GM19397 (cell line): ENCODE data around the gene SLC35E2B.

Experiments used
- ATAC-seq: cut with Tn5 transposase; IDR thresholded peaks from one replicate; pipeline ENCODE4 v1.9.1; 2021; ENCODE audit warnings: mild to moderate bottlenecking, moderate library complexity; ENCODE audit not compliant: unreplicated experiment

Gene SLC35E2B

DNA sequence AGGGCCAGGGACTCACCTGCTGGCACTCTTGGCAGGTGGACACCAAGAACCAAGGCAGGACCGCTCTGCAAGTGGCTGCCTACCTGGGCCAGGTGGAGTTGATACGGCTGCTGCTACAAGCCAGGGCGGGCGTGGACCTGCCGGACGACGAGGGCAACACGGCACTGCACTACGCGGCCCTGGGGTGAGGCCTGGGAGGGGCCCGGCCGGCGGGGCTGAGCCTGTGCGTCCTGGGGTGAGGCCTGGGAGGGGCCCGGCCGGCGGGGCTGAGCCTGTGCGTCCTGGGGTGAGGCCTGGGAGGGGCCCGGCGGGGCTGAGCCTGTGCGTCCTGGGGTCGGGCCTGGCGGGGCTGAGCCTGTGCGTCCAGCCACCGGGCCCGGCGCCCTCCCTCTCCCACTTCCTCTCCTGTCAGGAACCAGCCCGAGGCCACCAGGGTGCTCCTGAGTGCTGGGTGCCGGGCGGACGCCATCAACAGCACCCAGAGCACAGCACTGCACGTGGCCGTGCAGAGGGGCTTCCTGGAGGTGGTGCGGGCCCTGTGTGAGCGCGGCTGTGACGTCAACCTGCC lies 65.2 kb downstream of the SLC35E2B start:
- no peak for ATAC-seq

DNA sequence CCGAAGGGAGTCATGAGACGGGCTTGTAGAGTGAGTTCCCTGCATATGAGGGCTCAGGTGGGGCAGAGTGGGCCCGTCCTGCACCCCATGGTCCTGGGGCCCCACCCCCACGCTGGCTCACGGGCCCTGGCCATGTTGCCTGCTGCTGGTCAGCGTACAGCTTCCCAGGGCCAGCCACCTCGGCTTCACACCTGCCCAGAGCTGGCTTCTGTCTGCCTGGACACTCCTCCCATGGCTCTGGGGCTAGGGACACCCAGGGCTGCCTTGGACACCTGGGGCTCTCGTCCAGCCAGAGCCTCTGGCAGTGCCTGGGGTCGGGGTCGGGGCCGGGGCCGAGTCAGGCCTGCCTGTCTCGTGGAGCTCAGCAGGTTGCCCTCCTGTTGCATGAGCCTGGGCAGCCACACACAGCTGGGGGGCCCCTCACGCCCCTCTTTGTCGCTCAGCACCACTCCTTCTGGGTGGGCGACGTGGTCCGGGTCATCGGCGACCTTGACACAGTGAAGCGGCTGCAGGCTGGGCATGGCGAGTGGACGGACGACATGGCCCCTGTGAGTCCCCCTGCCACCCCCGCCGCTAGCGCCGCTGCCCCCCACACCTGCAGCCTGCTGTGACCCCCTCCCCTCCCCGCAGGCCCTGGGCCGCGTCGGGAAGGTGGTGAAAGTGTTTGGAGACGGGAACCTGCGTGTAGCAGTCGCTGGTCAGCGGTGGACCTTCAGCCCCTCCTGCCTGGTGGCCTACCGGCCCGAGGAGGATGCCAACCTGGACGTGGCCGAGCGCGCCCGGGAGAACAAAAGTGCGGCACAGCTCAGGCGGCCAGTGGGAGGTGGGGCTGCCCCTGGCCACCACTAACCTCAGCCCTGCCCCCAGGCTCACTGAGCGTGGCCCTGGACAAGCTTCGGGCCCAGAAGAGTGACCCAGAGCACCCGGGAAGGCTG lies 66.1 kb downstream of the SLC35E2B start:
- ATAC-seq, result no peak

DNA sequence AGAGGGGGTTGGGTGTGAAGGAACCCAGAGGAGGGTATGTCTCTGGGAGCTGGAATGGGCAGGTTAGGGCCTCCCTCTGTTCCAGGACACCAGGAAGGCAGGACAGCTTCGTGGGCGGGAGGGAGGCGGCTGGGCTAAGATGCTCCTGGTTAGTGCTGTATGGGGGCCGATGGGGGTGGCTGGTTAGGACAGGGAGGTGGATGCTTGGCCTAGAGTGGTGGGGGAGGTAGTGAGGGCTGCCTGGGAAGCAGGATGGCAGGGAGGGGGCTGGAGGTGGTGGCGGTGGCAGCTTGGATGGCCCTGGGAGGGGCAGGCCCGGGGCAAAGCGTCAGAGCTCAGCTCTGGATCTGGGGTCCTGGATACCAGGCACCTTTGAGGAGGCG lies 66.8 kb downstream of the SLC35E2B start:
- ATAC-seq, result no peak

DNA sequence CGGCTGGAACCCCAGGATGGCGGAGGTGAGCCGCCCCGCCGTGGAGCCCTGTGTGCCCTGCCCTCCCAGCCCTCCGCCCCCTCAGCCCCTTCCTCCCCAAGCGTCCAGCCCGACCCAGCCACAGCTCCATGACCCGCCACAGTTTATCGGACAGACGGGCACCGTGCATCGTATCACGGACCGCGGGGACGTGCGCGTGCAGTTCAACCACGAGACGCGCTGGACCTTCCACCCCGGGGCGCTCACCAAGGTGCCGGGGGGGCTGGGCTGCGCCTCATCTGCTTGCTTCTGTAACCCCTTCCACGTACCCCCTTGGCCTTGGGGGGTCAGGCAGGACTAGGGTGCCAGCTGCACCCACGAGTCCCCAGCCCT lies 67.2 kb downstream of the SLC35E2B start:
- no peak for ATAC-seq

DNA sequence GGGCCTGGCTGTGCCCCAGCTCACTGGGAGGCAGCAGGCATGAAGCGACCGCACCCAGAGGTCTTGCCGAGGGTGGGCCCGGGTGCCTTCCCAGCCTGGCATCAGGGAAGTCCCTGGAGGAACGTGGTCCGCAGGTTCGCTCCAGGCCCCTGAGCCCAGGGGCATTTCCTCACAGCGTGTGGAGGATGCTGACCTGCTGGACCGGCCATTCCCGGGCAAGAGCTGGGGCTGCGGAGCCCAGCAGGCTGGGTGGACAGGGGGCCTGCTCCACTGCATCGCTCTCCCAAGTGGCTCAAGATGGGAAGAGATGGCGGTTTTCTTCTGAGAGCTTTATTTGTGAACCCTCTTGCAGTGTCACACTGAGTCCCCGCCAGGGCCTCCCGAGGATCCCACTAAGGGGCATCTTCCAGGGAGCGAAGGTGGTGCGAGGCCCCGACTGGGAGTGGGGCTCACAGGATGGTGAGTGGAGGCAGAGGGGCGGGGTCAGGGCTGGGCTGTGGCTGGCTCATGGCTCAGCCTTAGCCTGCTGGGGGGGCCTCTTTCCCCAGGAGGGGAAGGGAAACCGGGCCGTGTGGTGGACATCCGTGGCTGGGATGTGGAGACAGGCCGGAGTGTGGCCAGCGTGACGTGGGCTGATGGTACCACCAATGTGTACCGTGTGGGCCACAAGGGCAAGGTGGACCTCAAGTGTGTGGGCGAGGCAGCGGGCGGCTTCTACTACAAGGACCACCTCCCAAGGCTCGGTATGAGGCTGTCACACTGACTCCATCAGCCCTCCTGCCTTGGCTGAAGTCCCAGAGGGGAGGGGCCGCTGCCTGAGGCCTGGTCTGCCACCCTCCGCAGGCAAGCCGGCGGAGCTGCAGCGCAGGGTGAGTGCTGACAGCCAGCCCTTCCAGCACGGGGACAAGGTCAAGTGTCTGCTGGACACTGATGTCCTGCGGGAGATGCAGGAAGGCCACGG lies 67.9 kb downstream of the SLC35E2B start:
- ATAC-seq, result no peak

DNA sequence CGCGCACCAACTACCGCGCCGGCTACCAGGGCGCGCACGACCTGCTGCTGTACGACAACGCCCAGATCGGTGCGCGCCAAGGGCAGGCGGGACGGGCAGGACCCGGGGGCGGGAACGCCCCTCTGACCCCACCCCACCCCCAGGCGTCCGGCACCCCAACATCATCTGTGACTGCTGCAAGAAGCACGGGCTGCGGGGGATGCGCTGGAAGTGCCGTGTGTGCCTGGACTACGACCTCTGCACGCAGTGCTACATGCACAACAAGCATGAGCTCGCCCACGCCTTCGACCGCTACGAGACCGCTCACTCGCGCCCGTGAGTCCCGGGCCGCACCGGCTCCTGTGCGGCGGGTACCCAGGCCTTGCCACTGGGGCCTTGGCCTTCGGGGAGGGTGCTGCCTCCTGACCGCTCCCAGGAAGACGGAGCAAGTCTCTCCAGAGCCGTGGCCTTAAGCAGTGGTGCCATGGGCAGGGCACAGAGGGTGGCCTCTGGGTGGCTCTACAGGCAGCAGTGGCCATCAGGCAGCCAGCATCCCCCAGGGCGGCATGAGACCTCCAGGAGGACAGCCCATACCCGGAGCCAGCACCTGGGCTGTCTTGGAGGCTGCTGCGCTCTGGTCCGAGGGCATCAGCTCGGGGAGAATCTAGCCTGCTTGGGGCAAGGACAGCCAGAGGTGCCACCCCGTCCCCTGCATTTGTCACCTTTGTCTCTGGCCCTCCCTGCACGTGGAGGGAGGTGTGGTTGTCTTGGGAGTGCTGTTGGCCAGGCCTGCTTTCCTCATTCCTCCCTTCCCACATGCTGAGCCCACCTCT lies 68.8 kb downstream of the SLC35E2B start:
- no peak for ATAC-seq

DNA sequence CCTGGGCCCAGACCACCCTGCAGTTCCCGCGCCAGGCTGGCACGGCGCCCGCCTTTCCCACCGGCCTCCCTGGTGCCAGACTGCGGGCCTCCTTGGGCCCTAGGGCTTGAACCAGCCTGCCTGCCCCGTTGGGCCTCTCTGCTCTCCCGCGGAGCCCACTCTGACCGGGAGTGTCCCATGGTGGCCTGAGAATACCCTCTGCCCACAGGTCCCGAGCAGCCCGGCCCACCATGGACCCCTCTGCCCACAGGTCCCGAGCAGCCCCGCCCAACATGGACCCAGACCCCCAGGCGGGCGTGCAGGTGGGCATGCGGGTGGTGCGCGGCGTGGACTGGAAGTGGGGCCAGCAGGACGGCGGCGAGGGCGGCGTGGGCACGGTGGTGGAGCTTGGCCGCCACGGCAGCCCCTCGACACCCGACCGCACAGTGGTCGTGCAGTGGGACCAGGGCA lies 69.4 kb downstream of the SLC35E2B start:
- ATAC-seq, result no peak

DNA sequence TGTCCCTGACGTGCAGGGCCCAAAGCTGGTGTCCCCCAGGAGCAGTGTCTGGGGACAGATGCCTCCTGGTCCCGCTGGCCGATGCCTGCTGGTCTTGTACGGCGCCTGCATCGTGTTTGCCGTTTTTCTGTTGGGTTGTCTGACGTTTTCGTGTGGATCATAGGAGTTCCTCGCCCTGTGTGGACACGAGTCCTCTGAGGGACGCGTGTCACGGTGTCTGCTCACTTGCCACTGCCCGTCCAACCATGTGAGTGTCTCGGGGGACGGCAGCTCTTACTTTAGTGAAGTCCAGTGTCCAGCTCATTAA lies 69.9 kb downstream of the SLC35E2B start:
- ATAC-seq, result no peak

DNA sequence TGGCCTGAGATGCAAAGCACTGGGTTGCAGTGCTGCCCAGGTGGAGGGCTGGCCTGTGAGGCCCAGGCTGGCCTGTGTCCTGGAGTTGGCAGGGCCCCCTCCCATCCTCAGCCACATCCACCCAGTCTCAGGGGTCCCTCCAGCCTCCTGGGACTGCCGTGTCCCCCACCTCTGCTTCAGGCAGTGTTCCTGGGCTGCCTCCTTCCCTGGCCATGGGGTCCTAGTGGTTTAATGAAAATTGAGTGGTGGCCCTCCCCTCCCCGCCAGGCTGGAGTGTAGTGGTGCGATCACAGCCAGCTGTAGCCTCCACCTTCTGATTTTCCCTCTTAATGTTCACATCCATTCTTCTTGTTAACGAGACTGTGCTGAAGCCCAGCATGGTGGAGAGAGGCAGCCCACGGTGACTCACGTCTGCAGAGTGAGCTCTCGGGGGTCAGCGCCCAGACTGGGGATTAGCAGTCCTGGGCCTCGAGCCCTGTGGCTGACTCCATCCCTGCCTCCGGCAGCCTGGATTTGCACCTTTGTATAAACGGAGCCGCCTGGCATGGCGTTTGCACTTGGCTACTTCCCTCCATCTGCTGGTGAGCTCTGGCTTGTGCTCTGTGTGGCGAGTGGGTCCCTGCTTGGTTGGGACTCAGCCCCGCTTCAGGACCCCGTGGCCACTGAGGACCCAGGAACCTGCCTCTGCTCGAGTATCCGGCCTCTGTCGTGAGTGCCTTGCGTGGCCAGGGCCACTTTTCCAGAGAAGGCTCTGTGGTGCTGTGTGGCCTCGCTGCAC lies 70.4 kb downstream of the SLC35E2B start:
- no peak for ATAC-seq

DNA sequence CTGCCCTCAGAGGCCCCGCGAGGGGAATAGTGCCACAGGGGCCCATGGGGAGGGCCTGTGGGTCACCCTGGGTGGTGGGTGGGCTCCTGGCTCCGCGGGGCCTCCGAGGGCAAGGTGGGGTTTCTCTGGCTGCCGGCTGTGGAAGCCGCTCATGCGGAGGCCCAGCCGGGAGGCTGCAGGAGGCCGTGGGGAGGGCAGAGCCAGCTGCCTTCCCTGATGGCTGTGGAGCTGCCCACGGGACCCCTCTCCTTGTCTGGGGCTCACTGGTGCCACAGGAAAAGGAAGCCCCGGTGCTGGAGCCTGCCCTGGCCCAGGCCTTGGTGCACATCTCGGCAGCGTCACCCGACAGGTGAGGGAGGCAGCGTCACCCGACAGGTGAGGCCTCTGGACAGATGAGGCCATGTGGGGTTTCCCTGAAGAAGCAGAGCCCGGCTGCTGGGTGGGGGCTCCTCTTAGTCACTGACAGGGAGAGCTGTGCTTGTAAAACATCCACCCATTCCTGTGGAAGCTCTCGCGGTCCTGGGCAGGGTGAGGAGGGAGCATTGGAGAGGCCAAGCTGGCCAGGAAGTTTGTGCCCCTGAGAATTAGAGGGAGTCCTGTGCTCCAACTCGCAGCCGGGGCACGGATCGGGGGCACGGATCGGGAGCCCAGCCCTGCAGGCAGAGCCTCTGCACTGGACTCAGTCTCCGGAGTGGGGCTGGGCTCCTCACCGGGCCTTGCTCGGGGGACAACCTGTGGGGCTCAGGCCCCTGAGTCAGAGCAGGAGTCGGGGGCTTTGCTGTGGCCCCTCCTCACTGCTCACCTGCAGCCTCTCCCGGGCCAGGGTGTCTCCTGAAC lies 71.2 kb downstream of the SLC35E2B start:
- no peak for ATAC-seq

DNA sequence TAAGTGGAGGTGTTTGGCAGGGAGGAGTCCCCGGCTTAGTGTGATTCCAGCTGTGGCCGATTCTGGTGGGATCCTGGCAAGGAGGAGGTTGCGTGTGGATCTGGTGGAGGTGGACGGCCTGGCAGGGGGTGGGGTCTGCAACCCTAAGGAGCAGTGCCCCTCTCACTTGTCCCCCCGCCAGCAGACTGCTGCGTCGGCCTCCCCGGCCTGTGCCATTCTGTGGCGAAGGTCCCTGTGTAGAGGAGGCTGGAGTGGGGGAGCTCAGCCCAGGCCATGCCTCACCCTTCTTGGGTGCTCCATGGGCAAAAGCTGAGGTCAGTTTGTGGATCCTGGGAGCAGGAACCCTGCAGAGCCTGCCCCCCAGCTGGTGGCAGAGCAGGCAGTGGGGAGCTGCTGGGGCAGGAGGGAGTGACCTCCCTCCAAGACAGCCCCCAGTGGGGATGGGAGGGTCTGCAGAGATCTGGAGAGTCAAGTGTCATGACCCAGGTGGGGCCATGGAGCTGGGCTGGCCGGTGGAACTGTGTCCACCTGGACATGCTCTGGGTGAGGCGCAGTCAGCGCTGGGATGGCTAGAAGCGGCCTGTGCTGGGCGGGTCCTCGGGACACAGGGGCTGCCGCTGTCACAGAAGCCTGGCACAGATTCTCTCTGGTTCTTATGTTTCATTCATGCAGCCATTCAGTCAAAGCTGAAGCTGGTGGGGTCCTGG lies 72.0 kb downstream of the SLC35E2B start:
- ATAC-seq, result no peak

DNA sequence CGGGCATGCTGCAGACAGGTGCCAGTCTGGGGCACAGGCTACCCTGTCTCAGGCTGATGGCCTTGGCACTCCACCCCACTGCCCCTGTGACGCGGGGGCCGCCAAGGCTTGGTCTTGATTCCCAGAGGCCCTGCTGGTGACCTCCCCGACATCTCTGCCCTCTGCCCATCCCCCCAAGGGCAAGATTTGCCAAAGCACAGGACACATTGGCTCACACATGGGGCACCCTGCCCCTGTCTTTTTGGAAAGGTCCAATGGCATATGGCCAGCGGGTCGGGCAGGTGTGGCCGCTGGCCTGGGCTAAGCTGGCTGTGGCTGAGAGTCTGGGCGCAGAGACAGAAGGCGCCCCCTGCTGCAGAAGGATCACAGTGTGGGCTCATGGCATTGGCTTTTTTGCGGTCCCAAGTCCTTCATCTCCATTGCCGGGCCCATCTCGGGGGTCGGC lies 72.7 kb downstream of the SLC35E2B start:
- ATAC-seq, result no peak

DNA sequence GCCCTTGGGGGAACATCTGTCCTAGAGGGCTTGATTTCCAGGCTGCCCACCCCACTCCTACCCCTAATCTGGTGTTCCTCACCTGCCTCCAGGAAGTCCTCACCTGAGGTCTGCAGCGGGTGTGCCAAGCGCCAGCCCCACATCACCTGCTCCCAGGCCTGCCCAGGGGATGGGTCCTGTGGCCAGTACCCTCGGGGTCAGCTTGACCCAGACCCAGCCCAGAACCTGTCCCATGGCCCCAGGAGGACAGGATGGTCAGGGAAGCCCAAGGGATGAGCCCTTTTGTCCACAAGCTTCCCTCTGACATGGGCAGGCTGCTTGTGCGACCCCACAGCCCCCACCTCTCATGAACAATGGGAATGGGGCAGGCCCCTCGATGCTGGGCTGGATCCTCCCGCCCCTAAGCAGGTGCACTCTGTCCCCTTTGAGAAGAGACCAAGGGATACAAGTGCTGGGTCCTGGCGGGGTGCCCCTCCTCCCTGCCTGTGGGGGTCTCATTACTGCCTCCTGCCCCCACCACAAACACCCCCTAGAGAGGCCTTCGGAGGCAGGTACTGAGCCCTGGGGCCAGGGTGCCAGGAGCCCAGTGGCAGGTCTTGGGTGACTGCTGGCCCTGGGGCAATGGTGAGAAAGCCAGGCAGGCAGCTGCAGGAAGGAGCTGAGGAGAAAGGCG lies 74.1 kb downstream of the SLC35E2B start:
- no peak for ATAC-seq

DNA sequence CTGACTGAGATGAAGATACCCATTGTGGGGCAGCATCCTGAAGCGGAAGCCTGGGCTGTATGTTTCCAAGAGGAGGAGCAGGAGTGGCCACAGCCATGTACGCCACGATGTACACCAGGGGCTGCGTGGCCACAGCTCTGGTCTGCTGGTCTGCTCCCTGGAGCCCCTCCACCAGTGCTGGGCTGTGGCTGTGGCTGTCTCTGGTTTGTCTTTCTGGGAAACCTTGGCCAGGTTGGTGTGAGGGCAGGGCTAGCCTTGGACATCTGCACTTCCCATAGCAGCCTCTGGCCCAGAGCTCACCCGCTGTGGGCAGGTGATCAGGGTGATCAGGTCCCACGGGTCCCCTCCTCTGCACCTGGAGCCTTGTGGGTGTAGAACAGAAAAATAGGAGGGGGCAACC lies 74.7 kb downstream of the SLC35E2B start:
- no peak for ATAC-seq

DNA sequence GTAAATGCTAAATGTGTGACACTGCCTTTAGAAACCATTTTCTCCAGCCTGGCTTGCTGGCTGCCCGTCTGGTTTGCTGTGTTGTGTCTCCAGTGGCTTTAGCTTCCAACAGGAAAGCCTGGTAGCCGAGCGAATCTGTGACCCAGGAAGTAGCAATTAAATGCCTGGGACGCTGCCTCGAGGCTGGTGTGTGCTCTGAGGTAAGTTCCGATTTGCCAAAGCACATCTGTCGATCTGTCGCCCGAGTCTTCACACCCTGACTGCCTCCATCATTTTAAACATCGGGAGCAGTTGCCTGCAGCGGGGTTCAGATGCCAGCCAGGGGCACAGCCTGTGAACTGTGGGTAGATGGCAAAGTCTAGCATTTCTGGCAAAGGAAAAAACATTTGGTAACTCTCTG lies 75.1 kb downstream of the SLC35E2B start:
- no peak for ATAC-seq

DNA sequence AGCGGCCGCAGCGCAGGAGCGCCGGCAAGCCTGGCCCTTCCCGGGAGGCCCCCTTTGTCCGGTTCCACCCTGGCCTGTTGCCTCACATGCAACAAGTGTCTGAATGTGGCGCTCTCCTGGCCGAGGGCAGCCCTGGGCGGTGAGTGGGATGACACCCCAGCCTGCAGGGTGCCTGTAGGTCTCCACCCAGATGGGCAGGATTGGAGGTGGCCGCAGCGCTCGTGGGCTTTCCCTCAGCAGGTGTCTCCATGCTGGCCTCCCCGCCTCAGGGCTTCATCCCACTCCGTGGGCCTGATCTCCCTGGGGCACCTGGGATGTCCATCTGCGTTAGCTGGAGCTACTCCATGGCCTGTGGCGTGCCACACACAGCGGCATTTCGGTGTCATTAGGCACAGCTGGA lies 75.8 kb downstream of the SLC35E2B start:
- ATAC-seq, result no peak

DNA sequence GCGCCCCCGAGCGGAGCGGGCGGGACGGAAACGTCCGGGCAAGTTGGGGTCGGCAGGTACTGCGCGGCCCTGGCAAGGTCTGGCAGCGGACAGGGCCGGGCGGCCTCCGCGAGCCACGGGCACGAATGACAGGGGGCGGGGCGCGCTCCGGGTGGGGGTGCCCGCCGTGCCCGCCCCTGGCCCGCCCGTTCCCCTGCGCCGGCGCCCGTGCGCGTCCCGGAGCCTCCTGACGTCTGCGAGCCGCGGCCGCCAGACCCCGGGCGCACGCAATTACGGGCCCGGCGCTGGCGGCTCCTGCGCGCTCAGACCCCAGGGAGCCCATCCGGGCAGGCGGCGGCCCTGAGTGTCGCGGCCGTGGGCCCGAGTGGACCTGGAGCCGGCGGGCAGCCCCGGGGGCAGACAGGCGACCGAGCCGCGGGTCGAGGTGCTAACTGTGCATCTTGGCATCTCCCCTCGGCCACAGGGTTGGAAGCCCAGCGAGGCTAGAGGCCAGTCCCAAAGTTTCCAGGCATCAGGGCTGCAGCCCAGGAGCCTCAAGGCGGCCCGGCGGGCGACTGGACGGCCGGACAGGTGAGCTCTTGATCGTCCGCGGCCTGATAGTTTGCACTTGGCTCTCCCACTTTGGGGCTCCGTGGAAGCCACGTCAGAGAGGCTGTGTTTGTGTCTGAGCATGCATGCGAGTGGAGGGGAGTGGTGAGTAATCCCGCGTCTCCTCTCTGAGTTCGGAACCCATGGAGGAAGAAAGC lies 76.4 kb downstream of the SLC35E2B start:
- ATAC-seq, result peak; percentile 27
